DND-41 (cell line): Measurements from ENCODE around the gene NFKB1.

ENCODE experiments used
- ATAC-seq: fragments of 200-7000 bp; cut with Tn5 transposase; 3 replicates; pipeline ENCODE4 v1.9.1; 2021; ENCODE audit warnings: low read depth; ENCODE audit not compliant: insufficient read depth
- DNase-seq: peaks from one replicate; pipeline ENCODE4 v3.0.0-alpha.2; 2020
- H2AFZ ChIP-seq: 2 replicates; pipeline ENCODE4 v1.6.0; 2012; ENCODE audit warnings: low read depth, low read length
- H3K27ac ChIP-seq: 2 replicates; pipeline ENCODE4 v1.5.1; 2012; ENCODE audit warnings: low read length, inconsistent platforms
- H3K27me3 ChIP-seq: fragments of 200-600 bp; sonication (generic); 2 replicates; pipeline ENCODE4 v1.6.0; 2012; ENCODE audit warnings: low read length, mild to moderate bottlenecking, inconsistent platforms; ENCODE audit not compliant: insufficient read depth, poor library complexity
- H3K36me3 ChIP-seq: 2 replicates; pipeline ENCODE4 v1.5.1; 2012; ENCODE audit warnings: low read length, inconsistent platforms; ENCODE audit not compliant: insufficient read depth
- H3K4me1 ChIP-seq: 2 replicates; pipeline ENCODE4 v1.5.1; 2012; ENCODE audit warnings: mild to moderate bottlenecking, low read length; ENCODE audit not compliant: insufficient read depth
- H3K4me2 ChIP-seq: 2 replicates; pipeline ENCODE4 v1.6.0; 2012; ENCODE audit warnings: mild to moderate bottlenecking, moderate library complexity, low read length, inconsistent platforms; ENCODE audit not compliant: insufficient read depth
- H3K4me3 ChIP-seq, 2 experiments: fragments of 200-600 bp in 1 of 2; shearing (Covaris generic) in 1 of 2; 2 replicates each; pipeline ENCODE4 v1.5.1; 2012 to 2016; ENCODE audit warnings: inconsistent platforms in 2 of 2, low read length in 2 of 2, mild to moderate bottlenecking in 2 of 2, low read depth in 1 of 2, moderate library complexity in 1 of 2
- H3K79me2 ChIP-seq: 2 replicates; pipeline ENCODE4 v1.6.0; 2012; ENCODE audit warnings: low read length, inconsistent platforms; ENCODE audit not compliant: insufficient read depth
- H3K9ac ChIP-seq: 2 replicates; pipeline ENCODE4 v1.6.0; 2012; ENCODE audit warnings: low read depth, mild to moderate bottlenecking, inconsistent platforms, low read length, moderate library complexity
- H3K9me3 ChIP-seq: 2 replicates; pipeline ENCODE4 v1.5.1; 2012; ENCODE audit warnings: low read length, moderate library complexity, mild to moderate bottlenecking, inconsistent platforms; ENCODE audit not compliant: insufficient read depth, severe bottlenecking
- H4K20me1 ChIP-seq: 2 replicates; pipeline ENCODE4 v1.6.0; 2012; ENCODE audit warnings: low read length; ENCODE audit not compliant: insufficient read depth
- EZH2 ChIP-seq: IDR thresholded peaks from 3 replicates; pipeline ENCODE4 v1.6.1; 2012; ENCODE audit warnings: borderline replicate concordance, low read depth, mild to moderate bottlenecking, moderate library complexity, low read length, inconsistent platforms; ENCODE audit not compliant: severe bottlenecking
- TF ChIP-seq, protein P1 (sequence below): IDR thresholded peaks from 2 replicates; pipeline ENCODE4 v1.5.1; 2012; ENCODE audit warnings: borderline replicate concordance, low read length, moderate library complexity, mild to moderate bottlenecking; ENCODE audit not compliant: poor library complexity, severe bottlenecking; ENCODE audit errors: extremely low read depth

The NFKB1 gene

DNA sequence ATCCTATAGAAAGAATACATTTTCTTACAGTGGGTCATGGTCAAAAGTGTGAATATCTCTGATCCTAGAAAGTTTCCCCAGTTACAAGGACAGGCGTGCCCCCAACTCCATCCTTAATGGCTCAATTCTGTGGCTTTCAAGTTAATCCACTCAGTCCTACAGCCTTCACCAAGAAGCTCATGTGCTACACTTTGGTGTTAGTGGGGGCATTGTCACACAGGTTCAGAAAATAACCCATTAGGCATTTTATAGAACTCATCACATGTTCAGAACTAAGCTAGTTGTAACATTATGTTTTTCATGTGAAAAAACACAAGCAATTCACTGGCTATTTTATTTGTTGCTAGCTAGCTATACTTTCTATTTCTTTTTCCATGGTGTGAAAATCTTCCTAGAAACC is 20.4 kb downstream of the NFKB1 start:
- Histone ChIP-seq H3K9me3 (no peaks in the 10 kb centered on the region), H3K36me3 (no peaks in the 10 kb centered on the region), H3K27me3 (no peaks in the 10 kb centered on the region), H3K4me3 (no peak overlapping the region), H3K79me2 (peaks cover 53% of the 10 kb centered on the region), H2AFZ (no peak overlapping the region), H3K4me1 (no peaks in the 10 kb centered on the region), H3K9ac (no peak overlapping the region), H3K4me2 (no peak overlapping the region), H3K27ac (no peak overlapping the region), H4K20me1 (peaks cover 15% of the 10 kb centered on the region; the same call in 1 of the 2 replicates)
- no peak for ATAC-seq
- DNase-seq, result no peak
- no peak for TF ChIP-seq EZH2
- TF ChIP-seq, protein P1, sequence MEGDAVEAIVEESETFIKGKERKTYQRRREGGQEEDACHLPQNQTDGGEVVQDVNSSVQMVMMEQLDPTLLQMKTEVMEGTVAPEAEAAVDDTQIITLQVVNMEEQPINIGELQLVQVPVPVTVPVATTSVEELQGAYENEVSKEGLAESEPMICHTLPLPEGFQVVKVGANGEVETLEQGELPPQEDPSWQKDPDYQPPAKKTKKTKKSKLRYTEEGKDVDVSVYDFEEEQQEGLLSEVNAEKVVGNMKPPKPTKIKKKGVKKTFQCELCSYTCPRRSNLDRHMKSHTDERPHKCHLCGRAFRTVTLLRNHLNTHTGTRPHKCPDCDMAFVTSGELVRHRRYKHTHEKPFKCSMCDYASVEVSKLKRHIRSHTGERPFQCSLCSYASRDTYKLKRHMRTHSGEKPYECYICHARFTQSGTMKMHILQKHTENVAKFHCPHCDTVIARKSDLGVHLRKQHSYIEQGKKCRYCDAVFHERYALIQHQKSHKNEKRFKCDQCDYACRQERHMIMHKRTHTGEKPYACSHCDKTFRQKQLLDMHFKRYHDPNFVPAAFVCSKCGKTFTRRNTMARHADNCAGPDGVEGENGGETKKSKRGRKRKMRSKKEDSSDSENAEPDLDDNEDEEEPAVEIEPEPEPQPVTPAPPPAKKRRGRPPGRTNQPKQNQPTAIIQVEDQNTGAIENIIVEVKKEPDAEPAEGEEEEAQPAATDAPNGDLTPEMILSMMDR, result no peak

DNA sequence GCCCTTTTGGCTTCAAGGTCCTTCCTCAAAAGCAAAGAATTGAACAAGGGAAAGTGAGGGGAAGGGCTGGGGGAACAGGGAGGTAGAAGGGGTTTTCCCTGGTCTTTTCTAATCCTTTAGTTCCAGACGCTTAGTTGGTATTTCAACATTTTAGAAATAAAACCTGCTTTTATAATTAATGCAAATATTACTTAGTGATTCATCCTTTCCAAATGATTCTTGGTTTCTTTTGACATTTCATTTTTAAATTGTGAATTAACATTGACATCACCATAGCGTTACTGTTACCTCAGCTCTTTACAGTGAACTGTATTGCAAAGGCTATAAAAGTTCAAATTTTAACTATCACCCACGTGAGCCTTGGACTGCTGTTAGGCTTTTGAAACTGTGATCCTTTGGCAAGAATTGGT is 20.9 kb downstream of the NFKB1 start:
- Histone ChIP-seq H2AFZ (no peak overlapping the region), H3K27ac (no peak overlapping the region), H3K36me3 (no peaks in the 10 kb centered on the region), H3K4me3 (no peak overlapping the region), H3K4me2 (no peak overlapping the region), H3K27me3 (no peaks in the 10 kb centered on the region), H3K9ac (no peak overlapping the region), H4K20me1 (peaks cover 15% of the 10 kb centered on the region; the same call in 1 of the 2 replicates), H3K79me2 (peaks cover 49% of the 10 kb centered on the region), H3K9me3 (no peaks in the 10 kb centered on the region), H3K4me1 (no peaks in the 10 kb centered on the region)
- no peak for TF ChIP-seq EZH2
- TF ChIP-seq, protein P1, result no peak
- ATAC-seq (no peak), DNase-seq (no peak)

DNA sequence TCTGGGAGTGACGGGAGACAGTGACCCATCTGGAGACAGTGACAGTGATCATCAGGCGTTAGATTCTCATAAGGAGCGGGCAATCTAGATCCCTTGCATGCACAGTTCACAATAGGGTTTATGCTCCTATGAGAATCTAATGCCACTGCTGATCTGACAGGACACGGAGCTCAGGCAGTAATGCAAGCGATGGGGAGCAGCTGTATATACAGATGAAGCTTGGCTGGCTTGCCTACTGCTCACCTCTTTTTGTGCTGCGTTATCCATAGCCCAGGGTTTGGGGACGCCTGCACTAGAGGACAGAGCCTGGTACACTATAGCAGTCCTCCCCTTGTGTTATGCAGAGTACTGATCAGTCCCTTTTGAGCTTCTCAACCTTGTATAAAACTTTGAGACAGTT is 23.5 kb downstream of the NFKB1 start:
- Histone ChIP-seq H3K4me1 (no peaks in the 10 kb centered on the region), H3K79me2 (peaks cover 38% of the 10 kb centered on the region), H3K4me2 (no peak overlapping the region)

More for the DNA sequence above, 23.5 kb downstream of the NFKB1 start:
- no peaks in the 10 kb centered on the region for H3K27me3 ChIP-seq
- H3K27ac ChIP-seq, result no peak overlapping the region
- H3K36me3 ChIP-seq, result peaks cover 3% of the 10 kb centered on the region; the same call in 1 of the 2 replicates
- peaks cover 7% of the 10 kb centered on the region; the same call in 1 of the 2 replicates for H4K20me1 ChIP-seq
- H3K9me3 ChIP-seq, result no peaks in the 10 kb centered on the region
- no peak overlapping the region for H3K4me3 ChIP-seq
- no peak overlapping the region for H3K9ac ChIP-seq
- DNase-seq (no peak), ATAC-seq (no peak)
- H2AFZ ChIP-seq, result no peak overlapping the region
- no peak for TF ChIP-seq EZH2
- TF ChIP-seq, protein P1, result no peak
